Limb (tissue), 2 donors: ENCODE results near the gene LONP1.
"Not testable (repeated sequence)": the region's sequence is repeated elsewhere in the genome, so short reads cannot be mapped to it uniquely, and the experiment has no call there.

ENCODE experiments used
- DNase-seq, 2 donors: peaks; one replicate each; pipeline ENCODE4 v3.0.0-alpha.2; 2016; ENCODE audit errors: extremely low spot score in 2 of 2

LONP1 gene

GRCh38 chr19:5719961-5720790 is at the start of gene LONP1, which contains the start of gene CATSPERD:
Gene LONP1 (minus strand): TSS chr19:5720146. CDS start chr19:5720132, 14 bp downstream.
Gene CATSPERD (plus strand): TSS chr19:5720637. CDS start chr19:5720738, 101 bp downstream.
- peak; percentile 98 to 99 for DNase-seq

GRCh38 chr19:5767949-5768348 is 48.0 kb upstream of the LONP1 start:
- DNase-seq: no peak

DNA sequence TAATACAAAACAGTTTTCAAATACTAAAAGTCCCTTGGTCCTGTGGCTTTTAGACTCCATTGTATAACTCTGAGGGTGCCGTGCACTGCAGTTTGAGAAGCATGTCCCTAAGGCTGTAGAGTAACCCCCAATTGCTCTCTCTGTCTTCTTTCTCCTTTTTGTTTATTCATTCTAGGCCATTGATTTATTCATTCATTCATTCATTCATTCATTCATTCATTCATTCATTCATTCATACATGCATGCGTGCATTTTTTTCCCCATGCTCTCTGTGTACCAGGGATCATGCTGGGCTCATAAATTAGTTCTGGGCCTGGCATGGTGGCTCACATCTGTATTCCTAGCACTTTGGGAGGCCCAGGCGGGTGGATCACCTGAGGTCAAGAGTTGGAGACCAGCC is 45.3 kb upstream of the LONP1 start:
- no peak for DNase-seq

- DNase-seq: no peak
Observed at GRCh38 chr19:5762608-5763217, 42.8 kb upstream of the LONP1 start.

DNA sequence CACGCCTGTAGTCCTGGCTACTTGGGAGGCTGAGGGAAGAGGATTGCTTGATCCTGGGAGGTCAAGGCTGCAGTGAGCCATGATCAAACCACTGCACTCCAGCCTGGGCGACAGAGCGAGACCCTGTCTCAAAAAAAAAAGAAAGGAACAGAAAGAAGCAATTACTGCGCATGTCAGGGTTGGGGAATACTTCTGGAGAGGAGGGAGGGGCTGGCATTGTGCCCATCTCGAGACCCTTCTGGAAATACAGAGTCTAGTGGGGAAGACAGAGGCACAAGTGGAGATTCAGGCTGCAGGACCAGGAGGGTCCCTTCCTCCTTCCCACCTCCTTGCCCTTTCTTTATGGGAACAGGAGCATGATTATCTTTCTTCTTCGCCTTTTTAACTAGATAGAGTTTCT is 33.8 kb upstream of the LONP1 start:
- DNase-seq: no peak

GRCh38 chr19:5751709-5752108 is 31.8 kb upstream of the LONP1 start:
- no peak for DNase-seq

- no peak for DNase-seq
Observed at GRCh38 chr19:5749505-5749904, 29.6 kb upstream of the LONP1 start.

DNA sequence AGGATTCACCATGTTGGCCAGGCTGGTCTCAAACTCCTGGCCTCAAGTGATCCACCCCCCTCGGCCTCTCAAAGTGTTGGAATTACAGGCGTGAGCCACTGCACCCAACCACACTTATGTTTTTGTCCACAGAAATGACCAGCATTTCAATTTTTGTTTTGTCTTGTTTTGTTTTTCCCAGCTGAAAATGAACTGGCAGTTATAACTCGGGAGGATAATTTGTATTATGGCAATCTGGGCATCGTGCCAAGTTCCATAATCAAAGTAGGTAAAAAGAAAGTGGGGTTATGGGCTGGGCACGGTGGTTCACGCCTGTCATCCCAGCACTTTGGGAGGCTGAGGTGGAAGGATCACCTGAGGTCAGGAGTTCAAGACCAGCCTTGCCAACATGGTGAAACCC is 29.0 kb upstream of the LONP1 start:
- not testable (repeated sequence) for DNase-seq

GRCh38 chr19:5744999-5745398 is 25.1 kb upstream of the LONP1 start:
- not testable (repeated sequence) for DNase-seq

DNA sequence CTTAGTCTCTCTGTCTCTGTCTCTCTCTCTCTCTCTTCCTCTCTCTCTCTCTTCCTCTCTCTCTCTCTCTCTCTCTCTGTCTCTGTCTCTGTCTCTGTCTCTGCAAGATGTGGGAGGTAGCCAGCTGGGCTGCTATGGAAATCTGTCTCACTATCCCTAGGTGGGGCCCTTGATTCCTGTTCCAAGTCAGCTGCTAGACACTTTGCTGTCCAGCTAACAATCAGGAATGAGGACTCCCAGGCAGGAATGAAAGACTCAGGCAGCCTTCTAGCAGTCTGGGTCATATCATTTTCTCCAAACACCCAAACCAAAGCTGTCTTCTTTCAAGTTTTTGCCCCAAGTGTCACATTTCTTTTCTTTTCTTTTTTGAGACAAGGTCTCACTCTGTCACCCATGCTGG is 23.7 kb upstream of the LONP1 start:
- DNase-seq: no peak

- no peak for DNase-seq
Observed at GRCh38 chr19:5742051-5742450, 22.1 kb upstream of the LONP1 start.

DNA sequence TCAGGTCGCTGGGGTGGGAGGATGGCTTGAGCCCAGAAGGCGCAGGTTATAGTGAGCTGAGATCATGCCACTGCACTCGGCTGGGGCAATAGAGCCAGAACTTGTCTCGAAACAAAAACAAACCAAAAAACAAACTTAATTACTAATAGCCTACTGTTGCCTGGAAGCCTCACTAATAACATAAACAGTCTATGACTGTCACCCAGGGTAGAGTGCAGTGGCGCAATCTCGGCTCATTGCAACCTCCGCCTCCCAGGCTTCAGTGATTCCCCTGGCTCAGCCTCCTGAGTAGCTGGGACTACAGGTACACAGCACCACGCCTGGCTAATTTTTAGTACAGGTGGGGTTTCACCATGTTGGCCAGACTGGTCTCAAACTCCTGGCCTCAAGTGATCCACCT is 18.5 kb upstream of the LONP1 start:
- no peak for DNase-seq

DNA sequence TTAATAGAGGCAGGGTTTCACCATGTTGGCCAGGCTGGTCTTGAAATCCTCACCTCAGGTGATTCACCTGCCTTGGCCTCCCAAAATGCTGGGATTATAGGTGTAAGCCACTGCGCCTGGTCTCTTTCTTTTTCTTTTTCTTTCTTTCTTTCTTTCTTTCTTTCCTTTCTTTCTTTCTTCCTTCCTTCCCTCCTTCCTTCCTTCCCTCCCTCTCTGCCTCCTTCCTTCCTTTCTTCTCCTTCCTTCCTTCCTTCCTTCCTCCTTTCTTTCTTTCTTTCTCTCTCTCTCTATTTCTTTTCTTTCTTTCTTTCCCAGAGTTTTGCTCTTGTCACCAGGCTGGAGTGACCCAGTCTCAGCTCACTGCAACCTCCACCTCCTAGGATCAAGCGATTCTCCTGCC is 13.2 kb upstream of the LONP1 start:
- not testable (repeated sequence) for DNase-seq

- no peak for DNase-seq
Observed at GRCh38 chr19:5727453-5728050, 7.6 kb upstream of the LONP1 start.

DNA sequence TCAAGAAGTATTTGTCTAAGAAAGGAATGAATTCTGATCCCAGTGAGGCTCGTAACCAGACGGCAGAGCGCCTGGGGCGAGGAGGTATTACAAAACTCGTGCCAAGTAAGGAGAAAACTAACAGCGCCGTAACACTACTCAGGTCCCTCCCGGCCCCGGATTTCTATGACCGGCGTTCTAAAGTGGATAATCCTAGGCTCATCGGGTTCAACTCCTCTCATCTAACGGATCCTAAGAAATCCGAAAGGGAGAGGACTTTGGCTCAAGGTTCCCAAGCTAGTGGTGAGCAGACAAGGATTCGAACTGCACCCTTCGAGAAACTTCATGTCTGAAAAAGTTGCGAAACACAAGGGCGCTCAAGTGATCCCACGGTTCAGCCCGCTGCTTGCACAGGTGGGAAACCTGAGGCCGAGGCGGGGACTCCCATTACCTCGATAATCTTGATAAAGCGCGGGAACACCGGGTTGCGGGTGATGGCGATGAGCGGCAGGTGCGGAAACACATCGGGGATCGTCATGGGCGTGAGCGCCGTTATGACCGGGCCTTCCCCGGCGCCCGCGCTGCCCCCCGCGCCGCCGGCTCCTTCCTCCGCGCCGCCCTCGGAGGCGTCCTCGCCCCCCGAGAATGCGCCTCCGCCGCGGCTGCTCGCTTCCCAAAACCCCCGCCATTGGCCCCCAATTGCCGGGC is 529 bp downstream of the LONP1 start:
- DNase-seq: no peak

DNA sequence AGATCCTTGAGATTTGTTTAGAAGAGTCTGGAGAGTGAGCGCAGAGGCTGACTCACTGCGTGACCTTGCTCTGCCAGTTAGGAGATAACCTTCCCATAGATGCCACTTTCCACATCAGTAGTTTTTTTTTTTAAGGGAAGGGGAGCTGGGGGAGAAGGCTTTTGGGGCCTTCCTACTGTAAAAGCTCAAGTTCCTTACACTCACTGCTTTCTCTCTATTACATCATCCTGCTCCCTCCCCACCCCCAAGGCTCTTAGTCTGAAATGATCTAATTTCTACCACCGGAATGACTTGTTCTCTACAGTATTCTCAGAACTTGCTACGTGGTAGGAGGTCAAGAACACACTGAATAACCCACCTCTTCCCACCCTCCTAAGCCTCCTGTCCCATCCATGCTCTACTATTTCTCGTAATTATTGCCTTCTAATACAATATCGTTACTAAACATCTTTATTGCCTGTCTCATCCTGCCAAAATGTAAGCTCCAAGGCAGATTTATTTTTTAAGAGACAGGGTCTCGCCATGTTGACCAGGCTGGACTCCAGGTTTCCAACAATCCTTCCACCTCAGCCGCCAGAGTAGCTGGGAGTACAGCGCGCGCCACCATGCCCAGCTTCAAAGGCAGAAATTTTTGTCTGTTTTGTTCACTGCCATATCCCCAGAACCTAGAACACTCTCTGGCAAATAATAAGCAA is 1.2 kb downstream of the LONP1 start:
- DNase-seq: no peak

DNA sequence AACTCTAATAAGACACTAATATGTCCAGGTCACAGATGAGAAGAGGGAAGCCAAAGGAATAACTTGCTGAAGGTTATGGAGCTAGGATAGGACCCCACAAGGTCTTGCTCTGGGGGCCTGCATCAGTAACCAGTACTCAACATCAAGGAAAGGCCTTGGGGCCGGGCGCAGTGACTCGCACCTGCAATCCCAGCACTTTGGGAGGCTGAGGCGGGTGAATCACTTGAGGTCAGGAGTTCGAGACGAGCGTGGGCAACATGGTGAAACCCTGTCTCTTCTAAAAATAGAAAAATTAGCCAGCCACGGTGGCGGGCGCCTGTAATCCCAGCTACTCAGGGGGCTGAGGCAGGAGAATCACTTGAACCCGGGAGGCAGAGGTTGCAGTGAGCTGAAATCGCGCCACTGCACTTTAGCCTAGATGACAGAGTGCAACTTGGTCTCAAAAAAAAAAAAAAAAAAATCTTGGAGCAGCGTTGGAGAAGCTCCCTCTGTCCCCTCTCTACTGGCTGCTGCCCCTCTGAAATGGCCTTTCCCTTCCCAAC is 1.8 kb downstream of the LONP1 start:
- DNase-seq: no peak

- DNase-seq: no peak
Observed at GRCh38 chr19:5717215-5717935, 2.6 kb downstream of the LONP1 start.

DNA sequence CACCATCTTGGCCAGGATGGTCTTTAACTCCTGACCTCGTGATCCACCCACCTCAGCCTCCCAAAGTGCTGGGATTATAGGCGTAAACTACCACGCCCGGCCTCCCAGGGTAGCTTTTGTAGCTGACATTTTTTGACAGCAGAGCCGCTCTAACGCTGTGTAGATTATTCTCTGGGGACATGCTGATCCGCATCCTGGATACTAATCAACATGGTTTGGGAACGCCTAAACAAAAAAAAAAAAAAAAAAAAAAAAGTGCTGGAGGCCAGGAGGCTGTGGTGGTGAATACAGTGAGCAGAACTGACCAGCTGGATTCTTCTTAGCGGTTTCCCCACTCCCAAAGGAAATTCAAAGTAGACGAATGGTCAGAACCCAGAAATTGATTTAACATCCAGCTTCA is 5.1 kb downstream of the LONP1 start:
- DNase-seq: no peak

DNA sequence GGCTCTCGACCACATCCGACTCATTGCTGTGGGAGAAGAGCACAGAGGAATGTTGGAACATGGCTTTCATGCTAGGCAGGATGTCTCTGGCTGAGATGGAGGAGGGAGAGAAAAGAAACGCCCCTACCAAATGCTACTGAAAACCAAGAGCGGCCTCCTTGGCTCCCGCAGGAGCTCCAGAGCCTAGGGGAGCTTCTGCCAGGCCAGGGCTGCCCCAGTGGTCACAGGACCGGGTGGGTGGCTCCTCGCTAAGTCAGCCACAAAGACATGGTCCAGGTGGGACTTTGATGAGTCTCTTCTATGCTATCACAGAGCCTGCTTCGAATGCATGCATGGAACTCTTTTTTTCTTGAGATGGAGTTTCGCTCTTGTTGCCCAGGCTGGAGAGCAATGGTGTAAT is 6.7 kb downstream of the LONP1 start:
- no peak for DNase-seq
